ENCODE data around the gene EIF5AL1.

GRCh38 chr10:79559726-79560125 lies 47.4 kb downstream of the EIF5AL1 start:
- TF ChIP-seq, protein P1, sequence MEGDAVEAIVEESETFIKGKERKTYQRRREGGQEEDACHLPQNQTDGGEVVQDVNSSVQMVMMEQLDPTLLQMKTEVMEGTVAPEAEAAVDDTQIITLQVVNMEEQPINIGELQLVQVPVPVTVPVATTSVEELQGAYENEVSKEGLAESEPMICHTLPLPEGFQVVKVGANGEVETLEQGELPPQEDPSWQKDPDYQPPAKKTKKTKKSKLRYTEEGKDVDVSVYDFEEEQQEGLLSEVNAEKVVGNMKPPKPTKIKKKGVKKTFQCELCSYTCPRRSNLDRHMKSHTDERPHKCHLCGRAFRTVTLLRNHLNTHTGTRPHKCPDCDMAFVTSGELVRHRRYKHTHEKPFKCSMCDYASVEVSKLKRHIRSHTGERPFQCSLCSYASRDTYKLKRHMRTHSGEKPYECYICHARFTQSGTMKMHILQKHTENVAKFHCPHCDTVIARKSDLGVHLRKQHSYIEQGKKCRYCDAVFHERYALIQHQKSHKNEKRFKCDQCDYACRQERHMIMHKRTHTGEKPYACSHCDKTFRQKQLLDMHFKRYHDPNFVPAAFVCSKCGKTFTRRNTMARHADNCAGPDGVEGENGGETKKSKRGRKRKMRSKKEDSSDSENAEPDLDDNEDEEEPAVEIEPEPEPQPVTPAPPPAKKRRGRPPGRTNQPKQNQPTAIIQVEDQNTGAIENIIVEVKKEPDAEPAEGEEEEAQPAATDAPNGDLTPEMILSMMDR (IDR thresholded peaks at IDR 0.05; ENCODE audit: borderline replicate concordance, extremely low read depth, low read length, poor library complexity, severe bottlenecking), result no peak
- no peak for TF ChIP-seq EZH2 (IDR thresholded peaks at IDR 0.05; ENCODE audit: borderline replicate concordance, low read depth, low read length, severe bottlenecking)

Measured in DND-41 (cell line).